Activated T-helper 1 cell treated with Interleukin-2 at 50 U/mL for 16 hours (primary cell): ENCODE data around the gene METRN.

ENCODE experiments used
- DNase-seq: peaks from one replicate; pipeline ENCODE4 v3.0.0-alpha.2; 2020; ENCODE audit warnings: low read depth

Gene METRN

DNA sequence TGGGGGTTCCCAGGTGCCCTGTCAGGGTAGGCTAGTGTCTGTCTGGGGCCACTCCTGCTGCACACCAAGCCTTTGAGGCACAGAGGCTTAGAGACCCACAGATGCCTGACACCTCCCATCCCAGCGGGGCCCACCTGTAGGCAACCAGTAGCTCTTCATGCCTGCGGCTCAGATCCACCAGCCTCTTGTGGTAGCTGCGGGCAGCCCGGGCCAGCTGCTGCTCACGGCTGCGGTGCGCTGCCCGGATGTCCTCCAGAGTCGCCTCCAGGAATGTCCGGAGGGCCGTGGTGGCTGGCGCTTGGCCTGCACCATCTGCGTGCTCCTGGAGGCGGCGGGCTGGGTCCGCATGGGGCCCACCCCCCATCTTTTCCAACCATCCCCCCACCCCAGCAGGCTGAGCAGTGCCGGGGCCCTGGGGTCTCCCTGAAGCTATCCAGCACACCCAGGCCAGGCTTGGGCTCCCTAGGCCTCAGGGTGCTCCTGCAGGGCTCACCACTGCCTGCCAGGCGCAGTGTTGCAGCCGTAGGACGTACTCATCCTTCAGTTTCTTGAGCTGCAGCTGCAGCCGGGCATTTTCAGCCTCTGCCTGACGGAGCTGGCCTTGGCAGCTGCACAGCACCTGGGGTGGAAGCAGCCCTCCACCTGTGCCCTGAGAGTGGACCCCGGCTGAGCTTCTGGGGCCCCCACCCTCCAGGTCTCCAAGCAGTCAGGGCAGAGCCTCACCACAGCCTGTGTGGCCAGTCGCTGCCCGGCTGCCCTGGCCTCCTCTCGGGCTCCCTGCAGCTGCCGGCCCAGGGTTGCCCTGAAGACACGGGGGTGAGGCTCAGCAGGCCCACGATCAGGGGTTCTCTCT, 9.5 kb downstream of the METRN start:
- no peak for DNase-seq

DNA sequence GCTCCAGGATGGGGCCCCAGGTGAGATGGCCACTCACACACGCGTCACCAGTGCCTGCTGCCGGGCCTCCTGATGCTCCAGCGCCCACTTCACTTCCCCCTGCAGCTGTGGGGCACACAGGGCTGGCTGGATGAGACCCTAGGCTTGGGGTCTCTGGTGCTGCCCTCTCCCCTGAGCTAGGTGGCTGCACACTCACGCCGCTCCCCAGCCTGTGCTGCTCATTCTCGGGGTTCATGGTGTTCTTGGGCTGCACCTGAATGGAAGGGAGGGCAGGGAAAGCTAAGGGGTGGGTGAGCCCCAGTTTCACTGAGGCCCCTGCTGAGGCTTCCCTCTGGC, 10.1 kb downstream of the METRN start:
- no peak for DNase-seq

DNA sequence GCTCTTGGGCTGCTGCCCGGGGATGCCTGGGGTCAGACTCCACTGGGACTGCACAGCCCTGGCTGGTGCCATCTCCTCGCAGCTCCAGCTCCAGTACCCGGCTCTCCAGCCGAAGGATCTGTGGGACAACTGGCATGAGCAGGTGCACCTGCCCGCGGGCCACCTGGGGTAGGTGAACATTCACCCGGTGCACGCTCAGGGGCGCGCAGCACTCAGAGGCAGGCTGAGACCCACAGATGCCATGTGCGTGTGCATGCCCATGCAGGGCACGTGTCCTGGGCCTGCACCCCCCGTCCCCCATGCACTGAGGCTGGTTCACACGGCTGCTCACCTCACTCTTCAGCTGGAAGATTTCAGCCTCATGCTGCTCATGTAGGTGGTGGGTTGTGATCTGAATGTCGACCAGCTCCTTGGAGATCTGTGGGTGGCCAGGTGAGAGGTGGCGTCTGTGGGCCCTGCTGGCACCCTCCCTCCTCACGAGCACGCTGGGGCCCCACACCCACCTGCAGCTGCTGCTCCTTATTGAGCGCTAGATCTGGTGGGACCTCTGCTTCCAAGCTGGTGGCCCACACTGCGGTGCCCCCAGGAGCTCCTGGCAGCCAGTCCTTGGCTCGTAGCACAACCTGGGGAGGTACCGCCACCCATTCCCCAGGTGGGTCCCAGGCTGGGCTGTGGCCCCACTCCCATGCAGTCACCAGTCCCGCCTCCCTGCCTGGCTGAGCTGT, 10.7 kb downstream of the METRN start:
- no peak for DNase-seq

DNA sequence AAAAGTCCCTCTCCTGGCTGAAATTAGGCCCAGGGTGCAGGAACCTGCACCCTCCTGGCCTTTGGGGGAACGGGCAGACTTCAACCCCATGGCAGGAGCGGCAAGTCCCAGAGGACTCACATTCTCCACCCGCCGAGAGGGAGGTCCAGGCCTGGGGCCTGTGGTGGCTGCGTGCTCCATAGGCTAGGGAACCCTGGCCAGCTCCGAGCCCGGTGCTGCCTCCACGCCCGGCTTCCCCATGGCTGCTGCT, 11.2 kb downstream of the METRN start:
- no peak for DNase-seq

DNA sequence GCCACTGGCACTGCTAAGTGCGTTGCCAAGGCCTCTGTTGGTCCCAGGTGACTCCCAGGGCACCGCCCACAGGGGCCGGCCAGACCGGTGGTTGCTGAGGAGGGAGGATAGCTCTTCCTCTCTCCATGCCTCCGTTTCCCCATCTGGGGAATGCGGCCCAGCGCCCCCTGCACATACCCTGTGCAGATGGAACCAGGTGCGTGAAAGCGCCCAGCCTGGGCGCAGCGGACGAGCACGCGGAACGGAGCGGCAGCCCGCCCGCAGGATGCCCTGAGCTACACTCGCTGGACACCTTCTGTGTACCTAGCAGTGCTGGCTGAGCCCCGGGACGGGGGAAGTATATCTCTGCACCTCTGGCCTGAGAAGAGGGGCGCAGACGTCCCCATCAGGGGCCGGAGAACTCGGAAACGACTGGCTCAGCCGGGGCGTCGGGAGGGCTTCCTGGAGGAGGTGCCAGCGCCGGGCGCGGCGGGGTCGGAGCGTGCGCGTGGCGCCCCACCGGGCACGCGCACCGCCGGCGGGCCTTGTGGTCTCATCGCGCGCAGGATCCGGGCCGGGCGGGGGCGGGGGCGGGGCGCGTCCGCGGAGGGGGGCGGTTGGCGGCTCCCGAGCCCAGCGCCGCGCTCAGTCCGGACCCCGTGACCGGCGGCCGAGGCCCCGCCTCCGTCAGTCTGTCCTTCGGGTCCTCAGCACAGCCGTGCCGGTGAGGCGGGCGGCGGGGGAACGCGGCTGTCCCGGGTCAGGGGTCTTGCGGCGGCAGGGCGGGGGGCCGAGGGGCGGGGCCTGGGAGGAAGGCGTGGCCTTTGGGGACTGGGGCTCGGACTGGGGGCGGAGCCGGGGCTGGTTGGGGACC, 11.7 kb downstream of the METRN start, which contains the start of the genes CCDC78 and HAGHL:
Gene CCDC78 (minus strand): TSS at position 6 of the 853 bp plus-strand sequence. CDS start 76 bp downstream, outside the sequence.
Gene HAGHL (plus strand): TSS at position 669 of the 853 bp plus-strand sequence. CDS start 404 bp downstream, outside the sequence.
- peak; percentile 49 for DNase-seq

DNA sequence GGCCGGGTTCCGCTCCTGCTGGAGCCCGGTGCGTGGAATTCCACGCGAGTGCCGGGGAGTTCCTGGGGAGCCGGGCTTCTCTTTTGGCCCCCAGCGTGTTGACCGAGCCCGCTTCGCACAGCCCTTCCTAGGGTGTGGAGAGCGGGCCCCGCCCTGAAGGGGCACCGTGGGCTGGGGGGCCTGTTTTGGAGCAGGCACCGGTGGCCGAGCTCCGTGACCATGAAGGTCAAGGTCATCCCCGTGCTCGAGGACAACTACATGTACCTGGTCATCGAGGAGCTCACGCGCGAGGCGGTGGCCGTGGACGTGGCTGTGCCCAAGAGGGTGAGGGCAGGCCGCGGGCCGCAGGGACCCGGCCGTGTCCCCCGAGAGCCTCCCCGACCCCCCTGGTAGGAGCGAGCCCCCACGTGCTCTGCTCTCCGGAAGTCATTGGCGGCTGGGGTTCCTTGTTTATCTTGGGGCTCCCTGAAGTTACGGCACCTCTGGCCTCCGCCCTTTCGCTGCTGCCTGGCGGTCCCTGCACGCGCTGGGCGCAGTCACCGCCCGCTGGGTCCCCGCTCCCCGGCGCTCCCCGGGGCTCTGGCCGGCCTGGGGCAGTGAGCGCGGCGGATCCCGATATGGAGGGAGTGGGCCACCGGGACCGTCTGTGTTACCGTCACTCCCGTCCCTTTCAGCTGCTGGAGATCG, 12.5 kb downstream of the METRN start:
- no peak for DNase-seq

GRCh38 chr16:728131-728889, 13.4 kb downstream of the METRN start:
- DNase-seq: peak; percentile 47

DNA sequence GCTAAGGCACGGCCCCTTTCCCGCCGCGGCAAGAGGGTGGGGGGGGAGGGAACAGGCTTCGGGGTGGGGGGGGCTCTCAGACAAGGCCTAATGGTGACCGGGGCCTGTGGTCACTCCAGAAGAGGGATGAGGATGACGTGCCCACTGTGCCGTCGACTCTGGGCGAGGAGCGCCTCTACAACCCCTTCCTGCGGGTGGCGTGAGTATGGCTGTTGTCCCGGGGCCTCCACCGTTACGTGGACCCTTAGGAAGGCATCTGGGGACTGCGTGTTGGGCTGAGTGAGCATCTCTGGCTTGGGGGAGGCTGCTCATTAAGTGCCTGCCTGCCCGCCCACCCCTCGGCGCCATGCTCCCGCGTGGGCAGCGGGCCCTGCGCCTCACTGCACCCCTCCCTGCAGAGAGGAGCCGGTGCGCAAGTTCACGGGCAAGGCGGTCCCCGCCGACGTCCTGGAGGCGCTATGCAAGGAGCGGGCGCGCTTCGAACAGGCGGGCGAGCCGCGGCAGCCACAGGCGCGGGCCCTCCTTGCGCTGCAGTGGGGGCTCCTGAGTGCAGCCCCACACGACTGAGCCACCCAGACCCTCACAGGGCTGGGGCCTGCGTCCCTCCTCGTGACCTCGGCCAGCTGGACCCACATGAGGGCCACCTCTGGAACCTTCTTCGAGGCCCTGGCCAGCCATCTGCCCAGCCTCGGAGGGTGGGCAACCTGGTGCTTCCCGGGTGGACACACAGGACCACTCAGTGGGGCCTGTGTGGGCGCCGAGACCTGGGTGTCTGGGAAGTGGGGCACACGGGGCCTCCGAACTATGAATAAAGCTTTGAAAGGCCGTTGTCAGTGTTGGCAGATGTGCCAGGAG, 14.2 kb downstream of the METRN start:
- DNase-seq: no peak

GRCh38 chr16:729768-730665, 15.1 kb downstream of the METRN start:
- DNase-seq: no peak

DNA sequence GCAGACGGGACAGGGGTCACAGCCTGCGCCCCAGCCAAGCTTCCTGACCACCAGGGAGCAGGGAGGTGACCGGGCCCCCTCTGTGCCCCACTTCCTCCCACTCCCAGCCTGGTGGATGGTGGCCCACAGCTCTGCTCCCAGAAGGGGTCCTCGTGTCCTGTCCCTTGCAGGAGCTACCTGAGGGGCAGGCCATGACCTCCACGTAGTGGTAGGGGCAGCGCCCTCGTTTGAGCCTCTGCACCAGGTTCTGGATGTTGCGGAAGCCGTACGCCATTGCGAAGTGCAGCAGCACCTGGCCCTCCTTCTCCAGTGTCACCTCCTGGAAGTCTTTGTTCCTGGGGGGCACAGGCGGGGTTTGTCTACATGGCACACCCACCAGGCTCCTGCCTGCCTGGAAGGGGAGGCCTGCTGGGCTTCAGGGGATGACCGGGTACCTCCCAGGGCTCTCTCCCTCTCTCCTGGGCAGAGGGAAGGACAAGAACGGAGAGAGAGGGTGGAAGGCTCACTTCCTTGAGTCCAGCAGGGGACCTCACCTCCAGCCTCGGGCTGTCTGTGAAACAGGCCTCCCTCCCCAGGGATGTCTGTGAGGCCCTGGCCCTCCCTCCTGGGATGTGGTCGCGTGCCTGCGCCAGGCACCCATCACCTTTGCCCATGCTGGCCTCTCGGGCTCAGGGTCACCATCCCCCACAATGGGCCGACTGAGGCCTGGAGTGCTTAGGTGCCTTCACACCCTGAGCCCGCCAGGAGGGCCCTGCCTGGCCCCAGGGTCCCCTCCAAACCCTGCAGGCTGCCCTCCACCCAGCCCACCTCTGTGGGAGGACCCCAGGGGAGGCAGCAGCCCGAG, 16.0 kb downstream of the METRN start:
- DNase-seq: no peak

- no peak for DNase-seq
These were observed 17.4 kb downstream of the METRN start for GRCh38 chr16:732332-732731.

DNA sequence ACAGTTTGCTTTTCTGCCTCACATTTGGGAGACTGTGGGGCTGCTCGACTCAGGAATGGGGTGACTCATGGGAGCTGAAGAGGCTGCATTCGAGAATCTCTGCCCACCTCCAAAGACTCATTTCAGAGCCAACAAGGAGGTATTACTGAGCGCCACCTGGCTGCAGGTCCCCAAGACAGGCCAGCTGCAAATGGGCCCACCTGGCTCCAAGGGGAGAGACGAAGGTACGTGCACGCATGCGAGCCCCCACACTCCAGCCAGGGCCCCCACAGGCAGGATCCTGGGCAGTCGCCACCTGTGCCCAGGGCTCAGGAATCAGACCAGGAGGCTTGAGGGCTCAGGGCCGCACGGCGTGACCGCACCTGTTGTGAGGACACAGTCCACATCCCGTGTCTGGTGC, 18.0 kb downstream of the METRN start:
- no peak for DNase-seq

DNA sequence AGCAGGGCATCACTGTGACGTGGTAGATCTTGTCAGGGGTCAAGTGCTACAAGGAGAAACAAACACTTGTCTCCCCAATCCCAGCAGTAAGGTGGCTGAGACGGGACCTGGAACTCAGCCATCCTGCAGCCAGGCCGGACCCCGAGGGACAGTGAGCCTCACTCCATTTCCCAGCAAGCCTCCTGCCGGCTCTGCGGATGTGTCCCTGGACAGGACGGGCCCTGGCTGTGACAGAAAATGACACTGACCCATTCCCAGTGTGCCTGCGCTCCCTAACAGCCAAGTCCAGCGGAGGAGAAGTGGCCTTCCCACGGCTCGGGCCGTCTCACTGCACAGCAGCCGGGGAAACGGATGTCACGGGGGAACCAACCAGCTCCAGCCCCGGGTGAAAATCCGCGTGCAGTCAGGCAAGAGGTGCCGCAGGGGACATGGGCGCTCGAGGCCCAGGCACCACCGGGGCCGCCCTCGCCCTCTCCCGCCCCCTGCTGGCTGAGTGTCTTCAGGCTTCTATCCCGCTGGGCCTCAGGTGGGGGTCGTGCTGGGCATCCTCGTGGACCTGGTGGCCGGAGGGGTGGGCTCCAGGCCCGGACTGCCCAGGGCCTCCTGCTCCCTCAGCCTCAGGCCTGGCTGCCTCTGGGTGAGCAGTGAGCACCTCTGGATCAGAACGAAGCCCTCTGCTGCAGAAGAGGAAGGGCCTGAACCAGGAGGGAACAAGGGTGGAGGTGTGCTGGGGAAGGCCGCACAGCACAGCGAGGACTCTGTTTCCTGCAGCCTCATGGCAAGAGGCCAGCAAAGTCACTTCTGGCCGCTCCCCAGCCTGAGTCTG, 18.7 kb downstream of the METRN start:
- DNase-seq: no peak

DNA sequence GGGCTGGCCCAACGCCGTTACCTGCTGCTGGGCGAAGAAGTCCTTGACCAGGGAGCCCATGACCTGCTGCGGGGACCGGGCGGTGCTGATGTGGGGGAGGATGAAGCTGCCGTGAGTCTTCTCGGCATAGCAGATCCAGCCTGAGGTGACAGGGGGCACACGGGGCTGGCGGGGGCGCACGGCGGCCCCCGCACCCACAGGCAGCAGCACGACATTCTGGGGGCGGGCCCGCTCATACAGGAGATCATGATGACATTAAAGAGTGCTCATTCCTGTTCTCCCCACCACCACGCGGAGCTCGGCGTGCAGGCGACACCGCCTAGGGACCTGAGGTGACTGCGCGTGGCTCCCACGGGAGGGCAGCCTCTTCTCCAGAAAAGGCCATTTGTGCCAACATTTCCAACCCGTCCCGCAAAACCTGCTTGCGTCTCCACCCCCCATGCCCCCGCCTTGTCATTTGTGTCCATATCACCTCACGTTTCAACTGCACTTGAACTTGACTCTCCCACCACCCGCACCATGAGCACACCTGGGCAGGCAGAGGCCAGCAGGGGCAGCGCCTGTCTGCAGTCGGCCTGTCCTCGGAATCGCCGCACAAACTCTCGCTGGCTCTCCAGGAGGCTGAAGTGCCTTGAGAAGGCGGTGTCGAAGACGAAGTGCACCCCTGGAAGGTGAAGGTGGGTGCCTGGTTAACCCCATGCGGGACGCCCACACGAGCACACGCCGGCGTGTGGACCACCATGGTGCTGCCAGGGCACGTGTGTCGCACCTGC, 19.5 kb downstream of the METRN start:
- no peak for DNase-seq

DNA sequence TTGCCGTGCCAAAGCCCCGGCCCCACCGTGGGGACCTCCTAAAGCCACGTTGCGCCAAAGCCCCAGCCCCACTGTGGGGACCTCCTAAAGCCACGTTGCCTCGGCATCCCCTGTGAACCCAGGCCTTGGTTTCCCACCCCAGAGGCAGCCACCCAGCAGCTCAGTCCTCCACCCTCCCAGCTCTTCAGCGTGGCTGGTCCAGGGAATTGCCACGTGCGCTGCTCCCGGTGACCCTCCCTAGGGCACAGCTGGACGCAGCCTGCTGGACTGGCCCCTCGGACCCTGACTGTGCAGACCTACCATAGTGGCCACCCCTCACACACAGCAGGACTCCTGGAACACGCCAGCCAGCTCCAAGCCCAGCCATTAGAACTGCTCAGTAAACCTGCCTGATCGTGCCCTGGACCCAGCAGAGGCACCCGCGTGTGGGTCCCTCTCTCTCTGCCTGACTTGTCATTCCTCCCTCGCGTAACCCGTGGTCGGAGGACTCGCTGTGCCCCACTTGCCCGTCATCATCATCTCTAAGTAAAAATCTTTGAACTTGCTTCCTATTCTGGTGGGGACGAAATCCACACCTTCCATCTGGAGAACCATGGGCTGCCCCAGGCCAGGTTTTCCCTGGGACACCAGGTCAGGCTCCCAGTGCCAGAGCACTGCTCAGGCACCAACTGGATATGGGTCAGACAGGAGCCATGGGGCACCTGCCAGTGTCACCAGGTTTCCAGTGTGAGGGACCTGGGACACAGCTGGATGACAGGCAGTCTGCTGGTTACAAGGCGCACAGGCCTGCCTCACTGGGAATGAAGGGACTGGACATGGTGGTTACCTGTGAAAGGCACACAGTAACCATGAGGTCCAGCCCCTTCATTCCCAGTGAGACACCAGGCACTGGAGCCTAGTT, 20.3 kb downstream of the METRN start:
- no peak for DNase-seq
